HUDEP-2 (cell line): ENCODE measurements around the gene TEC.

ENCODE experiments used
- DNase-seq, 76 experiments: peaks; one replicate each; lab custom pipeline; 2025; ENCODE audit not compliant: unreplicated experiment in 76 of 76; lab: John Stamatoyannopoulos, UW

Gene TEC

GRCh38 chr4:48130100-48130499 lies 139.5 kb downstream of the TEC start:
- no peak for DNase-seq

GRCh38 chr4:48129307-48130014 lies 140.2 kb downstream of the TEC start:
- peak in 29 of 76 experiments; percentile 2 to 33 (median 14) for DNase-seq

- DNase-seq = peak in 62 of 76 experiments; percentile 2 to 65 (median 35)
Measured at GRCh38 chr4:48127682-48128404, 141.8 kb downstream of the TEC start.

- no peak for DNase-seq
Measured at GRCh38 chr4:48127231-48127630, 142.4 kb downstream of the TEC start.

GRCh38 chr4:48126621-48127020 lies 143.0 kb downstream of the TEC start:
- DNase-seq = peak in 36 of 76 experiments; percentile 1 to 56 (median 18)

- no peak for DNase-seq
Measured at GRCh38 chr4:48124870-48125269, 144.8 kb downstream of the TEC start.

GRCh38 chr4:48122756-48123155 lies 146.9 kb downstream of the TEC start:
- no peak for DNase-seq

GRCh38 chr4:48121180-48121579 lies 148.5 kb downstream of the TEC start:
- DNase-seq = no peak

- no peak for DNase-seq
Measured at GRCh38 chr4:48120132-48120531, 149.5 kb downstream of the TEC start.

- DNase-seq = no peak
Measured at GRCh38 chr4:48119646-48120045, 150.0 kb downstream of the TEC start.

GRCh38 chr4:48118081-48118480 lies 151.6 kb downstream of the TEC start:
- DNase-seq = no peak

GRCh38 chr4:48116582-48116981 lies 153.1 kb downstream of the TEC start:
- DNase-seq = no peak

GRCh38 chr4:48114412-48114811 lies 155.2 kb downstream of the TEC start:
- no peak for DNase-seq

- DNase-seq = no peak
Measured at GRCh38 chr4:48112017-48112667, 157.5 kb downstream of the TEC start.

GRCh38 chr4:48110452-48110978 lies 159.1 kb downstream of the TEC start:
- DNase-seq = no peak

- DNase-seq = peak in 22 of 76 experiments; percentile 2 to 44 (median 18)
Measured at GRCh38 chr4:48109413-48110263, 160.0 kb downstream of the TEC start.

GRCh38 chr4:48108309-48109073 lies 161.1 kb downstream of the TEC start:
- DNase-seq = no peak

GRCh38 chr4:48105230-48105629 lies 164.4 kb downstream of the TEC start:
- DNase-seq = no peak

- no peak for DNase-seq
Measured at GRCh38 chr4:48103483-48104139, 166.0 kb downstream of the TEC start.
